HepG2 (cell line): ENCODE measurements around the gene DSCAM. TPM values are rescaled to one million over a fixed set of nuclear protein-coding genes. Genes with fewer than 3 reads are reported as not detected.

Experiments used
- ATAC-seq: fragments of 200-7000 bp; cut with Tn5 transposase; 3 replicates; pipeline ENCODE4 v1.9.1; 2020; ENCODE audit warnings: mild to moderate bottlenecking, moderate library complexity
- BruUV-seq: library from RNA; stranded (reverse); fragments of 400-500 nt; replicated peaks from 2 replicates; lab custom pipeline; 2021; lab: Mats Ljungman, UMichigan
- CTCF ChIA-PET: fragments of 300-600 bp; formaldehyde crosslinking; extraction: SDS; loops from one replicate; lab custom pipeline; 2021; ENCODE audit warnings: low total read pairs, inconsistent platforms, low intra/inter-chr PET ratio; lab: Yijun Ruan, JAX
- POLR2A ChIA-PET: fragments of 350-600 bp; sonication (Branson Sonifier 250); formaldehyde crosslinking; loops from one replicate; lab custom pipeline; 2020; ENCODE audit warnings: antibody characterized with exemption, inconsistent platforms; lab: Yijun Ruan, JAX
- DNase-seq: peaks from one replicate; pipeline ENCODE4 v3.0.0-alpha.2; 2015; ENCODE audit warnings: low spot score
- FAIRE-seq: peaks from 3 replicates; lab custom pipeline; 2011; peaks lifted over from hg19 to GRCh38; lab: Jason Lieb, UNC
- H2AFZ ChIP-seq: one replicate; pipeline ENCODE4 v1.6.1; 2011; ENCODE audit warnings: low read length, inconsistent platforms
- H3K27ac ChIP-seq: fragments of 300-600 bp; 3 replicates; pipeline ENCODE4 v1.8.0; 2011; ENCODE audit warnings: mixed run types, mild to moderate bottlenecking, mixed read lengths, low read length, inconsistent platforms; ENCODE audit not compliant: insufficient read depth; ENCODE audit errors: extremely low read length
- H3K27me3 ChIP-seq, 2 experiments: fragments of 200-600 bp in 1 of 2; 2 replicates in 1 of 2; 3 replicates in 1 of 2; pipeline versions ENCODE4 v1.6.0 to v1.8.0; 2011; ENCODE audit warnings: low read length in 2 of 2, mild to moderate bottlenecking in 2 of 2, moderate library complexity in 2 of 2, inconsistent platforms in 1 of 2; ENCODE audit not compliant: insufficient read depth in 2 of 2, control insufficient read depth in 1 of 2
- H3K36me3 ChIP-seq, 2 experiments: fragments of 200-600 bp in 1 of 2; replicated peaks in 1 of 2; 2 replicates in 1 of 2; 3 replicates in 1 of 2; pipeline versions ENCODE4 v1.5.1 to v1.8.0; 2011; ENCODE audit warnings: low read length in 2 of 2, inconsistent platforms in 1 of 2; ENCODE audit not compliant: insufficient read depth in 2 of 2, control insufficient read depth in 1 of 2
- H3K4me1 ChIP-seq: 2 replicates; pipeline ENCODE4 v1.5.1; 2012; ENCODE audit warnings: low read length, inconsistent platforms; ENCODE audit not compliant: insufficient read depth
- H3K4me2 ChIP-seq: 2 replicates; pipeline ENCODE4 v1.6.0; 2011; ENCODE audit warnings: low read depth, low read length, inconsistent platforms
- H3K4me3 ChIP-seq, 3 experiments: fragments of 200-600 bp in 1 of 3; sonication (generic), shearing (Covaris generic) in 1 of 3; replicated peaks in 1 of 3; 2 replicates each; pipeline ENCODE4 v1.5.1; 2011 to 2016; ENCODE audit warnings: low read length in 3 of 3, inconsistent platforms in 2 of 3, low read depth in 2 of 3, mild to moderate bottlenecking in 2 of 3, control low read depth in 1 of 3, mixed read lengths in 1 of 3; ENCODE audit not compliant: insufficient read depth in 1 of 3
- H3K79me2 ChIP-seq: one replicate; pipeline ENCODE4 v1.6.1; 2011; ENCODE audit warnings: low read length, inconsistent platforms; ENCODE audit not compliant: insufficient read depth
- H3K9ac ChIP-seq: 2 replicates; pipeline ENCODE4 v1.6.0; 2011; ENCODE audit warnings: mild to moderate bottlenecking, low read depth, low read length, inconsistent platforms; ENCODE audit not compliant: insufficient read depth
- H3K9me3 ChIP-seq: 2 replicates; pipeline ENCODE4 v1.5.1; 2012; ENCODE audit warnings: mild to moderate bottlenecking, low read length
- H4K20me1 ChIP-seq: 2 replicates; pipeline ENCODE4 v1.6.0; 2011; ENCODE audit warnings: inconsistent platforms, mild to moderate bottlenecking, low read length, moderate library complexity; ENCODE audit not compliant: insufficient read depth
- BRCA1 ChIP-seq: sonication (generic); formaldehyde crosslinking; IDR thresholded peaks from 2 replicates; pipeline ENCODE4 v1.4.0; 2020; ENCODE audit warnings: missing genetic modification reagents
- ISL2 ChIP-seq: sonication (generic); formaldehyde crosslinking; IDR thresholded peaks from 2 replicates; pipeline ENCODE4 v1.5.0; 2020; ENCODE audit warnings: missing genetic modification reagents
- MXD4 ChIP-seq: IDR thresholded peaks from 2 replicates; pipeline ENCODE4 v1.6.1; 2016; ENCODE audit warnings: mild to moderate bottlenecking, missing biosample characterization, missing genetic modification reagents
- PRMT3 ChIP-seq: sonication (generic); formaldehyde crosslinking; IDR thresholded peaks from 2 replicates; pipeline ENCODE4 v1.8.1; 2022; ENCODE audit warnings: low read depth, mild to moderate bottlenecking, moderate library complexity, missing genetic modification reagents, borderline replicate concordance
- RFXAP ChIP-seq: sonication (generic); formaldehyde crosslinking; IDR thresholded peaks from 2 replicates; pipeline ENCODE4 v1.4.0; 2020; ENCODE audit warnings: missing genetic modification reagents, borderline replicate concordance
- RORA ChIP-seq: sonication (generic); formaldehyde crosslinking; IDR thresholded peaks from 2 replicates; pipeline ENCODE4 v1.5.0; 2020; ENCODE audit warnings: mild to moderate bottlenecking, missing genetic modification reagents, moderate library complexity
- TARDBP ChIP-seq: sonication (generic); formaldehyde crosslinking; IDR thresholded peaks from 2 replicates; pipeline ENCODE4 v1.8.0; 2022; ENCODE audit warnings: mild to moderate bottlenecking, missing genetic modification reagents
- U2AF2 ChIP-seq: fragments of 200-400 bp; formaldehyde crosslinking; IDR thresholded peaks from 2 replicates; pipeline ENCODE4 v1.6.1; 2017; ENCODE audit warnings: low read depth, mild to moderate bottlenecking, low read length
- ZNF280B ChIP-seq: sonication (generic); formaldehyde crosslinking; IDR thresholded peaks from 2 replicates; pipeline ENCODE4 v1.5.0; 2020; ENCODE audit warnings: missing genetic modification reagents, mild to moderate bottlenecking, borderline replicate concordance
- ZNF34 ChIP-seq: sonication (generic); formaldehyde crosslinking; IDR thresholded peaks from 2 replicates; pipeline ENCODE4 v1.4.0; 2020; ENCODE audit warnings: mild to moderate bottlenecking, missing genetic modification reagents, borderline replicate concordance
- ZNF44 ChIP-seq: sonication (generic); formaldehyde crosslinking; IDR thresholded peaks from 2 replicates; pipeline ENCODE4 v1.5.1; 2020; ENCODE audit warnings: mild to moderate bottlenecking, missing genetic modification reagents
- ZNF775 ChIP-seq: sonication (generic); formaldehyde crosslinking; IDR thresholded peaks from 2 replicates; pipeline ENCODE4 v1.4.0; 2020; ENCODE audit warnings: missing genetic modification reagents, mild to moderate bottlenecking, moderate library complexity, borderline replicate concordance
- WGBS: methylation state at CpG from one replicate; pipeline ENCODE4 v1.1.6; 2017; ENCODE audit warnings: low lambda C conversion rate; 5-methylcytosine and 5-hydroxymethylcytosine counted together
- in situ Hi-C: cut with HindIII; loops from 2 replicates; pipeline ENCODE4 v1.10.0; 2017; ENCODE audit warnings: low pct_unique_long_range_greater_than_20kb; ENCODE audit not compliant: extremely low pct_ligation_motif_present
- intact Hi-C: fragments of 100-400 bp; cut with micrococcal nuclease; formaldehyde crosslinking; loops from one replicate; pipeline ENCODE4 v1.10.0; 2022; ENCODE audit not compliant: unreplicated experiment
- polyA plus RNA-seq, 8 experiments: library from polyadenylated mRNA; depleted of rRNA in 3 of 8; stranded (reverse) in 7 of 8; unstranded in 1 of 8; fragments of >200 nt; fragmentation: Illumina TruSeq in 4 of 8; extraction: Trizol in 4 of 8; gene quantifications; 2 replicates each; pipeline versions ENCODE4 v1.2.1 to v1.2.3, GENCODE V29; 2011 to 2016; ENCODE audit warnings: low read depth in 4 of 8, missing spikeins in 1 of 8, mixed read lengths in 1 of 8; ENCODE audit not compliant: insufficient read depth in 1 of 8
- total RNA-seq, 5 experiments: library from RNA; depleted of rRNA; stranded (reverse); fragments of >200 nt; fragmentation: Illumina TruSeq; extraction: Trizol; gene quantifications; 2 replicates each; pipeline ENCODE4 v1.2.3, GENCODE V29; 2016; ENCODE audit warnings: low read depth in 1 of 5
- TF ChIP-seq, protein P1 (sequence below), 2 experiments: sonication (generic) in 1 of 2; formaldehyde crosslinking in 1 of 2; IDR thresholded peaks; 2 replicates each; pipeline versions ENCODE4 v1.4.0 to v1.6.1; 2016 to 2020; ENCODE audit warnings: borderline replicate concordance in 1 of 2, low read depth in 1 of 2, mild to moderate bottlenecking in 1 of 2, missing genetic modification reagents in 1 of 2

The DSCAM gene
- total and polyA plus RNA-seq, 2 of the 13 experiments (the other 11 are each of a cell fraction or from before 2014, with no cell fraction given): not detected

DNA sequence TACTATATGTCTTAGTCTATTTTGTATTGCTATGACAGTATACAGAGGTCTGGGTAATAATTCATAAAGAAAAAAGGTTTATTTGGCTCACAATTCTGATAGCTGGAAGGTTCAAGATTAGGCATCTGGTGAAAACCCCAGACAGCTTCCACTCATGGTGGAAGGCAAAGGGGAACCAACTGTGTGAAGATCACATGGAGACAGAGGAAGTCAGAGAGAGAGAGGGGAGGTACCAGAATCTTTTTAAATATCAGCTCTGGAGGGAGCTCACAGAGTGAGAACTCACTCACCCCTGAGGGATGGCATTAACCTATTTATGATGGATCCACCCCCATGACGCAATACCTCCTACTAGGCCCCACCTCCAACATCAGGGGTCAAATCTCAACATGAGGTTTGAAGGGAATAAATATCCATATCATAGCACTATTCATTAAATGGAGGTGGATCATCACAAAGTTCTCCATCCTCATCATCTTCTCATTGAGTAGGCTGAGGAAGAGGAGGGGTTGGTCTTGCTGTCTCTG is 290.5 kb downstream of the DSCAM start (continued):
- TF ChIP-seq RORA (CRISPR knock-in tag) (no peak), ISL2 (CRISPR knock-in tag) (no peak), MXD4 (CRISPR knock-in tag) (no peak), PRMT3 (CRISPR knock-in tag) (no peak)

GRCh38 chr21:40555021-40555528 is 291.9 kb downstream of the DSCAM start:
- ChIA-PET CTCF (no interaction called here), POLR2A (no interaction called here)
- no peaks in the 10 kb centered on the region for H3K79me2 ChIP-seq
- no peaks in the 10 kb centered on the region for H3K27me3 ChIP-seq
- no peak overlapping the region for H3K9ac ChIP-seq
- H3K27ac ChIP-seq: no peak overlapping the region
- TF ChIP-seq TARDBP (CRISPR knock-in tag): no peak
- no peak for TF ChIP-seq ZNF44 (CRISPR knock-in tag)
- no peak for TF ChIP-seq ZNF34 (CRISPR knock-in tag)
- TF ChIP-seq, protein P1, sequence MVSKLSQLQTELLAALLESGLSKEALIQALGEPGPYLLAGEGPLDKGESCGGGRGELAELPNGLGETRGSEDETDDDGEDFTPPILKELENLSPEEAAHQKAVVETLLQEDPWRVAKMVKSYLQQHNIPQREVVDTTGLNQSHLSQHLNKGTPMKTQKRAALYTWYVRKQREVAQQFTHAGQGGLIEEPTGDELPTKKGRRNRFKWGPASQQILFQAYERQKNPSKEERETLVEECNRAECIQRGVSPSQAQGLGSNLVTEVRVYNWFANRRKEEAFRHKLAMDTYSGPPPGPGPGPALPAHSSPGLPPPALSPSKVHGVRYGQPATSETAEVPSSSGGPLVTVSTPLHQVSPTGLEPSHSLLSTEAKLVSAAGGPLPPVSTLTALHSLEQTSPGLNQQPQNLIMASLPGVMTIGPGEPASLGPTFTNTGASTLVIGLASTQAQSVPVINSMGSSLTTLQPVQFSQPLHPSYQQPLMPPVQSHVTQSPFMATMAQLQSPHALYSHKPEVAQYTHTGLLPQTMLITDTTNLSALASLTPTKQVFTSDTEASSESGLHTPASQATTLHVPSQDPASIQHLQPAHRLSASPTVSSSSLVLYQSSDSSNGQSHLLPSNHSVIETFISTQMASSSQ (IDR thresholded peaks at IDR 0.05; ENCODE audit: low read depth): no peak
- TF ChIP-seq, protein P1 (CRISPR knock-in tag; IDR thresholded peaks at IDR 0.05; ENCODE audit: borderline replicate concordance): no peak
- TF ChIP-seq BRCA1: no peak
- no peak for TF ChIP-seq ZNF775 (CRISPR knock-in tag)
- TF ChIP-seq RFXAP (CRISPR knock-in tag): no peak
- no peak for TF ChIP-seq U2AF2
- TF ChIP-seq ZNF280B (CRISPR knock-in tag): no peak
- no peak overlapping the region for H3K4me2 ChIP-seq
- BruUV-seq: no TSS peak
- no peak overlapping the region for H2AFZ ChIP-seq
- no peaks in the 10 kb centered on the region for H3K36me3 ChIP-seq
- H3K4me3 ChIP-seq: no peak overlapping the region
- no peak for ATAC-seq
- intact Hi-C loops (no loop called here), in situ Hi-C loops (no loop called here)
- no peaks in the 10 kb centered on the region for H3K4me1 ChIP-seq
- FAIRE-seq: no peak
- no peaks in the 10 kb centered on the region for H4K20me1 ChIP-seq
- WGBS: 0% methylated on average over 2 of the region's 2 CpGs
- no peak for DNase-seq
- peaks cover 93% of the 10 kb centered on the region for H3K9me3 ChIP-seq
